Fibroblast of lung (primary cell): Measurements from ENCODE around the gene PRAMEF12. TPM values are rescaled to one million over a fixed set of nuclear protein-coding genes. Genes with fewer than 3 reads are reported as not detected.

Experiments used
- DNase-seq, 2 donors: peaks; one replicate each; pipeline versions ENCODE4 v3.0.0 to v3.0.0-alpha.2; 2010; ENCODE audit warnings: low read depth in 2 of 2
- H2AFZ ChIP-seq: 2 replicates; pipeline ENCODE4 v1.5.1; 2012; ENCODE audit warnings: low read length, control low read depth, inconsistent platforms
- H3K27ac ChIP-seq: 2 replicates; pipeline ENCODE4 v1.5.1; 2011; ENCODE audit warnings: low read length, control low read depth; ENCODE audit not compliant: insufficient read depth
- H3K27me3 ChIP-seq: 2 replicates; pipeline ENCODE4 v1.5.1; 2011; ENCODE audit warnings: mild to moderate bottlenecking, low read length; ENCODE audit not compliant: control insufficient read depth, insufficient read depth
- H3K36me3 ChIP-seq: 2 replicates; pipeline ENCODE4 v1.5.1; 2011; ENCODE audit warnings: low read length; ENCODE audit not compliant: control insufficient read depth, insufficient read depth
- H3K4me1 ChIP-seq: 2 replicates; pipeline ENCODE4 v1.5.1; 2011; ENCODE audit warnings: low read length; ENCODE audit not compliant: control insufficient read depth, insufficient read depth; ENCODE audit errors: extremely low read depth
- H3K4me2 ChIP-seq: 2 replicates; pipeline ENCODE4 v1.5.1; 2011; ENCODE audit warnings: low read length, control low read depth; ENCODE audit not compliant: insufficient read depth; ENCODE audit errors: extremely low read depth
- H3K4me3 ChIP-seq, 4 experiments: fragments of 200-600 bp in 1 of 4; sonication (generic) in 1 of 4; replicated peaks in 1 of 4; 2 replicates each; pipeline ENCODE4 v1.5.1; 2011 to 2016; ENCODE audit warnings: low read length in 4 of 4, low read depth in 3 of 4, mild to moderate bottlenecking in 3 of 4, control low read depth in 2 of 4, inconsistent platforms in 1 of 4, mixed read lengths in 1 of 4; ENCODE audit not compliant: insufficient read depth in 1 of 4; ENCODE audit errors: control extremely low read depth in 1 of 4
- H3K79me2 ChIP-seq: 2 replicates; pipeline ENCODE4 v1.5.1; 2012; ENCODE audit warnings: mild to moderate bottlenecking, low read length, inconsistent platforms; ENCODE audit not compliant: control insufficient read depth, insufficient read depth
- H3K9ac ChIP-seq: 2 replicates; pipeline ENCODE4 v1.5.1; 2011; ENCODE audit warnings: mild to moderate bottlenecking, low read length, control low read depth; ENCODE audit not compliant: insufficient read depth
- H3K9me3 ChIP-seq: 2 replicates; pipeline ENCODE4 v1.5.1; 2012; ENCODE audit warnings: low read depth, low read length; ENCODE audit not compliant: control insufficient read depth, insufficient read depth
- H4K20me1 ChIP-seq: 2 replicates; pipeline ENCODE4 v1.5.1; 2011; ENCODE audit warnings: low read length; ENCODE audit not compliant: control insufficient read depth, insufficient read depth; ENCODE audit errors: extremely low read depth
- CTCF ChIP-seq, 2 donors: IDR thresholded peaks in 1 of 2; conservative IDR thresholded peaks in 1 of 2; 1 replicate in 1 of 2; 2 replicates in 1 of 2; pipeline ENCODE4 v1.5.1; 2011 to 2012; ENCODE audit warnings: low read length in 2 of 2, control low read depth in 1 of 2, inconsistent platforms in 1 of 2, low read depth in 1 of 2, mild to moderate bottlenecking in 1 of 2
- EZH2 ChIP-seq: IDR thresholded peaks from 2 replicates; pipeline ENCODE4 v1.5.1; 2012; ENCODE audit warnings: low read length, control low read depth, mild to moderate bottlenecking; ENCODE audit errors: missing control alignments
- polyA plus RNA-seq, 2 donors: library from polyadenylated mRNA; depleted of rRNA in 1 of 2; stranded (reverse) in 1 of 2; unstranded in 1 of 2; fragments of >200 nt; gene quantifications; 2 replicates each; pipeline ENCODE4 v1.2.1, GENCODE V29; 2011 to 2012; ENCODE audit warnings: missing spikeins in 1 of 2
- total RNA-seq: library from RNA; depleted of rRNA; stranded (reverse); fragments of >200 nt; gene quantifications from 2 replicates; pipeline ENCODE4 v1.2.1, GENCODE V29; 2014

PRAMEF12 gene
- total and polyA plus RNA-seq, 2 donors (not counting 1 experiment from before 2014, with no cell fraction given) = not detected

GRCh38 chr1:12770620-12771019 lies 2.9 kb upstream of the PRAMEF12 start:
- TF ChIP-seq EZH2 (no peak), CTCF (conservative IDR thresholded peaks at IDR 0.05 in 1 of 2, IDR thresholded peaks at IDR 0.05 in 1 of 2; ENCODE audit: low read depth in 1 of 2, low read length in 2 of 2) (no peak)
- no peaks in the 10 kb centered on the region for H3K27me3 ChIP-seq
- no peak overlapping the region for H2AFZ ChIP-seq
- no peak overlapping the region for H3K9ac ChIP-seq
- no peaks in the 10 kb centered on the region for H3K36me3 ChIP-seq
- H3K9me3 ChIP-seq = no peaks in the 10 kb centered on the region
- H4K20me1 ChIP-seq = no peaks in the 10 kb centered on the region
- no peaks in the 10 kb centered on the region for H3K4me1 ChIP-seq
- no peak overlapping the region for H3K27ac ChIP-seq
- no peak overlapping the region for H3K4me3 ChIP-seq
- no peaks in the 10 kb centered on the region for H3K79me2 ChIP-seq
- no peak for DNase-seq
- H3K4me2 ChIP-seq = no peak overlapping the region

- Histone ChIP-seq H3K4me3 (no peak overlapping the region), H3K36me3 (no peaks in the 10 kb centered on the region), H3K9me3 (no peaks in the 10 kb centered on the region), H3K9ac (no peak overlapping the region), H3K4me1 (no peaks in the 10 kb centered on the region), H3K27ac (no peak overlapping the region), H4K20me1 (no peaks in the 10 kb centered on the region), H3K4me2 (no peak overlapping the region), H3K27me3 (no peaks in the 10 kb centered on the region), H2AFZ (no peak overlapping the region), H3K79me2 (no peaks in the 10 kb centered on the region)
- no peak for TF ChIP-seq CTCF (conservative IDR thresholded peaks at IDR 0.05 in 1 of 2, IDR thresholded peaks at IDR 0.05 in 1 of 2; ENCODE audit: low read depth in 1 of 2, low read length in 2 of 2)
- no peak for TF ChIP-seq EZH2
- no peak for DNase-seq
These were observed 2.4 kb upstream of the PRAMEF12 start for GRCh38 chr1:12771186-12771585.

- H3K27me3 ChIP-seq = no peaks in the 10 kb centered on the region
- no peak for DNase-seq
- no peaks in the 10 kb centered on the region for H3K4me1 ChIP-seq
- H3K79me2 ChIP-seq = no peaks in the 10 kb centered on the region
- H3K9me3 ChIP-seq = no peaks in the 10 kb centered on the region
- no peaks in the 10 kb centered on the region for H4K20me1 ChIP-seq
- no peak overlapping the region for H3K4me3 ChIP-seq
- H3K27ac ChIP-seq = no peak overlapping the region
- TF ChIP-seq CTCF (conservative IDR thresholded peaks at IDR 0.05 in 1 of 2, IDR thresholded peaks at IDR 0.05 in 1 of 2; ENCODE audit: low read depth in 1 of 2, low read length in 2 of 2) (no peak), EZH2 (no peak)
- H3K4me2 ChIP-seq = no peak overlapping the region
- H3K9ac ChIP-seq = no peak overlapping the region
- H2AFZ ChIP-seq = no peak overlapping the region
- H3K36me3 ChIP-seq = no peaks in the 10 kb centered on the region
These were observed 1.0 kb upstream of the PRAMEF12 start for GRCh38 chr1:12772520-12772919.
